ENCODE results near the gene SEMA7A.

DNA sequence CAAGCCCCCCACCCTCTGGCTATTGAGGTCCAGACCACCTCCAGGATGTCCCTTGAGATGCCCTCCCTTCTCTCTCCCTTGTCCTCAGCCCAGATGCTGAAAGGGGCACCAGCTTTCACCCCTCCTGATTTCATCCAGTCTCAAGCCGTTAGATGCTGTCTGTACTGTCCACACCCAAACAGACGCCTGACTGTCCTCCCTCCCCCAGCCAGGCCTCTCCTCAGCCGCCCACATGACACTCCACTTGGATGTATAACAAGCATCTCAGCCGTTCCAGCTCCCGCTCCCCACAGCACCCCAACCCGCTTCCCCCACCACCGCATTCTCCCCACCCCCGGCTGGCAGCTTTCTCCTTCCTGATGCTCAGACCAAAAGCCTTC lies 41.3 kb downstream of the SEMA7A start:
- TF ChIP-seq POLR2A (IDR thresholded peaks at IDR 0.05): no peak
- TF ChIP-seq, protein P1, sequence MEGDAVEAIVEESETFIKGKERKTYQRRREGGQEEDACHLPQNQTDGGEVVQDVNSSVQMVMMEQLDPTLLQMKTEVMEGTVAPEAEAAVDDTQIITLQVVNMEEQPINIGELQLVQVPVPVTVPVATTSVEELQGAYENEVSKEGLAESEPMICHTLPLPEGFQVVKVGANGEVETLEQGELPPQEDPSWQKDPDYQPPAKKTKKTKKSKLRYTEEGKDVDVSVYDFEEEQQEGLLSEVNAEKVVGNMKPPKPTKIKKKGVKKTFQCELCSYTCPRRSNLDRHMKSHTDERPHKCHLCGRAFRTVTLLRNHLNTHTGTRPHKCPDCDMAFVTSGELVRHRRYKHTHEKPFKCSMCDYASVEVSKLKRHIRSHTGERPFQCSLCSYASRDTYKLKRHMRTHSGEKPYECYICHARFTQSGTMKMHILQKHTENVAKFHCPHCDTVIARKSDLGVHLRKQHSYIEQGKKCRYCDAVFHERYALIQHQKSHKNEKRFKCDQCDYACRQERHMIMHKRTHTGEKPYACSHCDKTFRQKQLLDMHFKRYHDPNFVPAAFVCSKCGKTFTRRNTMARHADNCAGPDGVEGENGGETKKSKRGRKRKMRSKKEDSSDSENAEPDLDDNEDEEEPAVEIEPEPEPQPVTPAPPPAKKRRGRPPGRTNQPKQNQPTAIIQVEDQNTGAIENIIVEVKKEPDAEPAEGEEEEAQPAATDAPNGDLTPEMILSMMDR (IDR thresholded peaks at IDR 0.05): no peak

Measured in uterus (tissue), 2 donors.